PC-3 (cell line): ENCODE measurements around the gene TPR. TPM values are rescaled to one million over a fixed set of nuclear protein-coding genes. Genes with fewer than 3 reads are reported as not detected.
"Not testable (repeated sequence)": the region's sequence is repeated elsewhere in the genome, so short reads cannot be mapped to it uniquely, and the experiment has no call there.

Experiments used
- ATAC-seq: fragments of 200-7000 bp; cut with Tn5 transposase; 2 replicates; pipeline ENCODE4 v1.9.1; 2020; ENCODE audit warnings: mild to moderate bottlenecking, moderate library complexity
- BruUV-seq: library from RNA; stranded (reverse); fragments of 400-500 nt; replicated peaks from 2 replicates; lab custom pipeline; 2021; lab: Mats Ljungman, UMichigan
- CTCF ChIA-PET: fragments of 300-600 bp; sonication (Branson Sonifier 250); formaldehyde crosslinking; loops from one replicate; lab custom pipeline; 2022; ENCODE audit warnings: antibody characterized with exemption; lab: Charles Lee
- POLR2A ChIA-PET: fragments of 300-600 bp; sonication (Branson Sonifier 250); formaldehyde crosslinking; loops from one replicate; lab custom pipeline; 2022; ENCODE audit warnings: antibody characterized with exemption; ENCODE audit not compliant: unreplicated experiment; lab: Charles Lee
- DNase-seq: peaks from one replicate; pipeline ENCODE4 v3.0.0-alpha.2; 2015
- H2AFZ ChIP-seq: fragments of 300-600 bp; sonication (generic); 2 replicates; pipeline ENCODE4 v1.6.0; 2016; ENCODE audit warnings: antibody characterized with exemption, low read length
- H3F3A ChIP-seq: fragments of 300-600 bp; sonication (generic); one replicate; pipeline ENCODE4 v1.6.0; 2017; ENCODE audit warnings: antibody characterized with exemption, low read length, control low read depth, mild to moderate bottlenecking; ENCODE audit not compliant: unreplicated experiment
- H3K27ac ChIP-seq: fragments of 300-600 bp; sonication (generic); 2 replicates; pipeline ENCODE4 v1.5.1; 2016; ENCODE audit warnings: mild to moderate bottlenecking, low read length
- H3K27me3 ChIP-seq: fragments of 300-600 bp; sonication (generic); 2 replicates; pipeline ENCODE4 v1.6.1; 2016; ENCODE audit warnings: low read length, mixed read lengths
- H3K36me3 ChIP-seq: fragments of 300-600 bp; sonication (generic); 2 replicates; pipeline ENCODE4 v1.6.1; 2016; ENCODE audit warnings: low read depth, mixed run types, low read length, mixed read lengths
- H3K4me1 ChIP-seq: fragments of 300-600 bp; sonication (generic); 2 replicates; pipeline ENCODE4 v1.5.1; 2016; ENCODE audit warnings: low read length; ENCODE audit not compliant: insufficient read depth
- H3K4me2 ChIP-seq: fragments of 300-600 bp; sonication (generic); 2 replicates; pipeline ENCODE4 v1.6.0; 2016; ENCODE audit warnings: low read length
- H3K4me3 ChIP-seq: fragments of 300-600 bp; sonication (generic); 2 replicates; pipeline ENCODE4 v1.5.1; 2016; ENCODE audit warnings: mild to moderate bottlenecking, low read length, mixed read lengths
- H3K79me2 ChIP-seq: fragments of 300-600 bp; sonication (generic); 2 replicates; pipeline ENCODE4 v1.6.1; 2017; ENCODE audit warnings: low read length, mixed read lengths
- H3K9ac ChIP-seq: fragments of 300-600 bp; sonication (generic); 2 replicates; pipeline ENCODE4 v1.6.0; 2016; ENCODE audit warnings: mild to moderate bottlenecking, low read length
- H3K9me2 ChIP-seq: fragments of 300-600 bp; sonication (generic); replicated peaks from 2 replicates; pipeline ENCODE4 v1.6.1; 2016; ENCODE audit warnings: mixed run types, low read length, mixed read lengths
- H3K9me3 ChIP-seq: fragments of 300-600 bp; sonication (generic); 2 replicates; pipeline ENCODE4 v1.6.1; 2016; ENCODE audit warnings: low read length, mixed read lengths
- H4K20me1 ChIP-seq: fragments of 300-600 bp; sonication (generic); 2 replicates; pipeline ENCODE4 v1.6.1; 2016; ENCODE audit warnings: low read length, mixed read lengths
- EZH2 ChIP-seq: fragments of 300-600 bp; sonication (generic); IDR thresholded peaks from one replicate; pipeline ENCODE4 v1.6.1; 2017; ENCODE audit warnings: antibody characterized with exemption, mild to moderate bottlenecking, low read length; ENCODE audit not compliant: unreplicated experiment
- EZH2phosphoT487 ChIP-seq: fragments of 300-600 bp; sonication (generic); IDR thresholded peaks from 2 replicates; pipeline ENCODE4 v1.6.1; 2018; ENCODE audit warnings: mild to moderate bottlenecking, antibody characterized with exemption, low read length, borderline replicate concordance
- intact Hi-C: fragments of 100-400 bp; cut with micrococcal nuclease; formaldehyde crosslinking; loops from 2 replicates; pipeline ENCODE4 v1.9.0; 2023
- total RNA-seq: library from RNA; depleted of rRNA; stranded (reverse); fragments of >200 nt; gene quantifications from 2 replicates; pipeline ENCODE4 v1.2.3, GENCODE V29; 2014
- TF ChIP-seq, protein P1 (sequence below): fragments of 300-600 bp; sonication (generic); conservative IDR thresholded peaks from 2 replicates; pipeline ENCODE4 v1.5.1; 2017; ENCODE audit warnings: antibody characterized with exemption, low read depth, mild to moderate bottlenecking, low read length

TPR gene
- total RNA-seq, 1 experiment from 2014 or later = 39.3 TPM

DNA sequence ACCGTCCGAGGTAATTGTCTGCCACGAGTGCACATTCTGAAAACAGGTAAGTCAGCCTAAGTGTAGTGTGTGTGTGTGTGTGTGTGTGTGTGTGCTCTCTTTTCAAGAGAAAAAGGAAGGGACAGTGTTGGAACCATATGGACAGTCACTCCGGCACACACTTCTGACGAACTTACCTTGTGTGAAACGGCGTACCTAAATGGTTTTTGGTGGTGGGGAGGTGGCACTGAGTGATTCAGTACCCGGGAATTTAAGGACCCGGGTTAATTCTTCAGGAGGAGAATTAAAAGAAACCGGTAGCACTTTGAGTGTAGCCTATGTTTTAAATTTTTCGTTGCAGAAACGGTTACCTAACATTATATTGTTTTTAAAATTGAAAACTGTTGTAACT lies 871 bp upstream of the TPR start:
- Histone ChIP-seq H3K27ac (peak overlapping the region; percentile 90), H3K36me3 (peaks cover 21% of the 10 kb centered on the region), H3F3A (no peaks in the 10 kb centered on the region), H3K9ac (peak overlapping the region; percentile 92), H4K20me1 (peaks cover 14% of the 10 kb centered on the region; the same call in 1 of the 2 replicates), H3K9me2 (no peaks in the 10 kb centered on the region), H3K4me2 (peak overlapping the region; percentile 93), H3K79me2 (peaks cover 77% of the 10 kb centered on the region), H2AFZ (peak overlapping the region; percentile 86), H3K4me3 (peak overlapping the region; percentile 97), H3K4me1 (peaks cover 15% of the 10 kb centered on the region), H3K27me3 (no peaks in the 10 kb centered on the region), H3K9me3 (no peaks in the 10 kb centered on the region)
- TSS peak; percentile 61 for BruUV-seq
- ChIA-PET POLR2A (no interaction called here), CTCF (no interaction called here)
- DNase-seq = no peak
- ATAC-seq = peak; percentile 21
- intact Hi-C loops = no loop called here
- TF ChIP-seq, protein P1, sequence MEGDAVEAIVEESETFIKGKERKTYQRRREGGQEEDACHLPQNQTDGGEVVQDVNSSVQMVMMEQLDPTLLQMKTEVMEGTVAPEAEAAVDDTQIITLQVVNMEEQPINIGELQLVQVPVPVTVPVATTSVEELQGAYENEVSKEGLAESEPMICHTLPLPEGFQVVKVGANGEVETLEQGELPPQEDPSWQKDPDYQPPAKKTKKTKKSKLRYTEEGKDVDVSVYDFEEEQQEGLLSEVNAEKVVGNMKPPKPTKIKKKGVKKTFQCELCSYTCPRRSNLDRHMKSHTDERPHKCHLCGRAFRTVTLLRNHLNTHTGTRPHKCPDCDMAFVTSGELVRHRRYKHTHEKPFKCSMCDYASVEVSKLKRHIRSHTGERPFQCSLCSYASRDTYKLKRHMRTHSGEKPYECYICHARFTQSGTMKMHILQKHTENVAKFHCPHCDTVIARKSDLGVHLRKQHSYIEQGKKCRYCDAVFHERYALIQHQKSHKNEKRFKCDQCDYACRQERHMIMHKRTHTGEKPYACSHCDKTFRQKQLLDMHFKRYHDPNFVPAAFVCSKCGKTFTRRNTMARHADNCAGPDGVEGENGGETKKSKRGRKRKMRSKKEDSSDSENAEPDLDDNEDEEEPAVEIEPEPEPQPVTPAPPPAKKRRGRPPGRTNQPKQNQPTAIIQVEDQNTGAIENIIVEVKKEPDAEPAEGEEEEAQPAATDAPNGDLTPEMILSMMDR = no peak
- no peak for TF ChIP-seq EZH2phosphoT487
- no peak for TF ChIP-seq EZH2

DNA sequence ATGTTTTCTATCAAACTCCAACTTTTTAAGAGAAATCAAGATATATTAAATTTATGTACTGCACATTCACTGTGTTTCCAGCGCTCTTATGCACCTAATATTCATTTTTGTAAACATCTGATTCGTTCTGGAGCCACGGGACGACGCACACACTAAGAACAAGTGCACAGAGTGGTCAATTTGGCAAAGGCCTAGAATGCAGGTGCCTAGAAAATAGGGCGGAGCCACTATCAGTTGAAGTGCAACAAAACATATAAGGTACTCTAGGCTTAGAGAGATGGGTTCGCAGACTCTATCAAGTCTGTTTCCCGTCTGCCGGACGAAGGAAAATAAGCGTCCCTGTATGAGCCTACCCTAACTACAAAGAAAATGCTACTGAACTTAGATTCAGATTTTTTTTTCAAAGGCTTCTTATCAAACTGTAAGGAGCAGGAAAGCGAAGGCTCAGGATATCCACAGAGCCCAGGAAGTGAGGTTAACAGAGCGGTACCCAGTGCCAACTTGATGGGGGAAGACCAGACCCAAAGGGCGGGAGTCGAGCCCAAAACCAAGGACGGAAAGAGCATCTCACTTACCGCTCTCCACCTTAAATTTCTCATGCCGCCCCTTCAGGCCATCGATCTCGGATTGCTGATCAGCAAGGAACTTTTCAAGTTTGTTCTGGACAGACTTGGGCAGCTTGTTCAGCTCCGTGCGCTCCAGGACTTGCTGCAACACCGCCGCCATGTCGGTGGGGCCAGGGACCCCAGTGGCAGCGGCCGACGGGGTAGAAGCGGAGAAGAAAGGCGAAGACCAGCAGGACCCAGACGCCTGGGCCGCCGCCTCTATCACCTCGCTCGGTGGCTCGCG lies 526 bp downstream of the TPR start:
- TSS peak; percentile 54 for BruUV-seq
- ATAC-seq = peak; percentile 8; the same call in 1 of the 2 replicates
- no peaks in the 10 kb centered on the region for H3K9me2 ChIP-seq
- H3K27me3 ChIP-seq = no peaks in the 10 kb centered on the region
- H3K27ac ChIP-seq = peak overlapping the region; percentile 90
- peak overlapping the region; percentile 92 for H3K9ac ChIP-seq
- peaks cover 14% of the 10 kb centered on the region; the same call in 1 of the 2 replicates for H4K20me1 ChIP-seq
- no peaks in the 10 kb centered on the region for H3K9me3 ChIP-seq
- H2AFZ ChIP-seq = peak overlapping the region; percentile 79
- intact Hi-C loops = no loop called here
- DNase-seq = peak; percentile 47
- TF ChIP-seq, protein P1 = no peak
- TF ChIP-seq EZH2phosphoT487 = no peak
- no peak for TF ChIP-seq EZH2
- H3K4me2 ChIP-seq = peak overlapping the region; percentile 98
- ChIA-PET POLR2A (interaction anchor here (0.6 kb wide), 1 partner anchor 204 kb away, joined by 4 read pairs; no protein-coding TSS in a partner anchor), CTCF (interaction anchor here (0.5 to 0.8 kb wide), 8 partner anchors 11 to 541 kb away, joined by 3 to 4 read pairs (median 3); no protein-coding TSS in a partner anchor)
- peaks cover 15% of the 10 kb centered on the region for H3K4me1 ChIP-seq
- peaks cover 26% of the 10 kb centered on the region for H3K36me3 ChIP-seq
- no peaks in the 10 kb centered on the region for H3F3A ChIP-seq
- H3K4me3 ChIP-seq = peak overlapping the region; percentile 97
- H3K79me2 ChIP-seq = peaks cover 76% of the 10 kb centered on the region

DNA sequence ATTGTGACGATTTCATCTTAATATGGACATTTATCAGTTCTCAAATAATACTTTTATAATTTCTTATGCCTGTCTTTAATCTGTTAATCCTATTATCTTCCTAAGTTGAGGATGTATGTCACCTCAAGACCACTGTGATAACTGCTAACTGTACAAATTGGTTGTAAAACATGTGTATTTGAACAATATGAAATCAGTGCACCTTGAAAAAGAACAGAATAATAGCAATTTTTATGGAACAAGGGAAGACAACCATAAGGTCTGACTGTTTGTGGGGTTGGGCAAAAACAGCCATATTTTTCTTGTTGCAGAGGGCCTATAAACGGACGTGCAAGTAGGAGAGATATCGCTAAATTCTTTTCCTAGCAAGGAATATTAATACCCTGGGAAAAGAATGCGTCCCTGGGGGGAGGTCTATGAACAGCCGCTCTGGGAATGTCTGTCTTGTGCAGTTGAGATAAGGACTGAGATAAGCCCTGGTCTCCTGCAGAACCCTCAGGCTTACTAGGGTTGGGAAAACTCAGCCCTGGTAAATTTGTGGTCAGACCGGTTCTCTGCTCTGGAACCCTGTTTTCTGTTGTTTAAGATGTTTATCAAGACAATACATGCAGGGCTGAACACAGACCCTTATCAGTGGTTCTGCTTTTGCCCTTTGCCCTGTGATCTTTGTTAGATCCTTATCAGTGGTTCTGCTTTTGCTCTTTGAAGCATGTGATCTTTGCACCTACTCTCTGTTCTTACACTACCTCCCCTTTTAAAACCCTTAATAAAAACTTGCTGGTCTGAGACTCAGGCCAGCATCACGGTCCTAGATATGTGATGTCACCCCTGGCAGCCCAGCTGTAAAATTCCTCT lies 27.0 kb downstream of the TPR start:
- ATAC-seq, H3F3A ChIP-seq, H3K9me2 ChIP-seq, DNase-seq, H3K4me1 ChIP-seq, H3K27ac ChIP-seq, H2AFZ ChIP-seq, H3K27me3 ChIP-seq, H3K4me3 ChIP-seq, POLR2A ChIA-PET, H3K4me2 ChIP-seq, CTCF ChIA-PET, BruUV-seq, intact Hi-C loops, H3K9ac ChIP-seq, H3K9me3 ChIP-seq, H4K20me1 ChIP-seq, H3K79me2 ChIP-seq: not testable (repeated sequence)
- peaks cover 62% of the 10 kb centered on the region for H3K36me3 ChIP-seq
